OCI-LY7 (cell line): ENCODE results near the gene PRR14L.

ENCODE experiments used
- EZH2phosphoT487 ChIP-seq: fragments of 200-600 bp; sonication (generic); IDR thresholded peaks from 2 replicates; pipeline ENCODE4 v1.6.1; 2018; ENCODE audit warnings: low read depth, borderline replicate concordance, mild to moderate bottlenecking, mixed run types, antibody characterized with exemption, low read length, moderate library complexity, mixed read lengths
- TF ChIP-seq, protein P1 (sequence below): fragments of 200-600 bp; sonication (generic); conservative IDR thresholded peaks from 2 replicates; pipeline ENCODE4 v1.5.1; 2014; ENCODE audit warnings: mild to moderate bottlenecking, antibody characterized with exemption, low read length, moderate library complexity, mixed read lengths

DNA sequence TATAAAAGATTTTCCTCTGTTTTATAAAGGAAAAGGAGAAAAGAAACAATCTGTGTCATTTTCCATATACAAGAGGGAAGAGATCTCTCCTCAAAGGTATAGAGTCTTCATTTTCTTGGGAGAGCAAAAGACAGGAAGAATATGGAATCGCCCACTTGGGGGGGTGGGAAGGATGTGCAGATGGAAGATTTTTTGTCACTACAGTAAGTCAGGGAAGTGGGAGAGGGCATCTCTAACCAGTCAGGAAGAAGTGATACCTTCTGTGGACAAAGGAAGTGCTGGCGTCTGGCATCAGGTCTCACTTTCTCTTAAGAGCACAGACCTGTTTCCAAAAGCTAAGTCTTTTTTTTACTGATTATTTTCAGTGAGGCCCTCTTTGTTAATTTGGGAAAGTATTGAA lies 1.4 kb downstream of the PRR14L start:
- TF ChIP-seq, protein P1, sequence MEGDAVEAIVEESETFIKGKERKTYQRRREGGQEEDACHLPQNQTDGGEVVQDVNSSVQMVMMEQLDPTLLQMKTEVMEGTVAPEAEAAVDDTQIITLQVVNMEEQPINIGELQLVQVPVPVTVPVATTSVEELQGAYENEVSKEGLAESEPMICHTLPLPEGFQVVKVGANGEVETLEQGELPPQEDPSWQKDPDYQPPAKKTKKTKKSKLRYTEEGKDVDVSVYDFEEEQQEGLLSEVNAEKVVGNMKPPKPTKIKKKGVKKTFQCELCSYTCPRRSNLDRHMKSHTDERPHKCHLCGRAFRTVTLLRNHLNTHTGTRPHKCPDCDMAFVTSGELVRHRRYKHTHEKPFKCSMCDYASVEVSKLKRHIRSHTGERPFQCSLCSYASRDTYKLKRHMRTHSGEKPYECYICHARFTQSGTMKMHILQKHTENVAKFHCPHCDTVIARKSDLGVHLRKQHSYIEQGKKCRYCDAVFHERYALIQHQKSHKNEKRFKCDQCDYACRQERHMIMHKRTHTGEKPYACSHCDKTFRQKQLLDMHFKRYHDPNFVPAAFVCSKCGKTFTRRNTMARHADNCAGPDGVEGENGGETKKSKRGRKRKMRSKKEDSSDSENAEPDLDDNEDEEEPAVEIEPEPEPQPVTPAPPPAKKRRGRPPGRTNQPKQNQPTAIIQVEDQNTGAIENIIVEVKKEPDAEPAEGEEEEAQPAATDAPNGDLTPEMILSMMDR, result no peak
- no peak for TF ChIP-seq EZH2phosphoT487
